ENCODE measurements around the gene MAGI1. TPM values are rescaled to one million over a fixed set of nuclear protein-coding genes. Genes with fewer than 3 reads are reported as not detected.
A peak's percentile ranks its signal among the peaks of the same experiment; 100 is the strongest.

MAGI1 gene
- total and polyA plus RNA-seq, 10 donors, result 3.5 to 104 (median 62.3) TPM

DNA sequence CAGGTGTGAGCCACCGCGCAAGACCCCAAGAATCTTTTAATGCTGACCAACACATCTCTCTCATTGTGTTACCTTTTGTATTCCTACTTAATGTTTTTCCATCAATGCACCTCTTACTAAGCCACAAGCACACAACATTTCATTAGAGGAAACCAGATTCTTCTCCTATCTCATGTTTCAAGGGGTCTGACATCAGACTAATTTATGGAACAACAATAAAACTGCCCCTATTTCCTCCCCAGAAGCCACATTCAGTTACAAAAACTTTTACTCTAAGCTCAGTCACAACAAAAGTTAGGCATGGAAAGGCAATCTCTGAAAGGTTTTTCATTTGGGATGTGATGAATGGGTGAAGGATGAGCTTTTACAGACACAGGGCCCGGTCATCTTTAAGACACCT, 251.8 kb downstream of the MAGI1 start:
- no peak overlapping the region for H3K4me3 ChIP-seq
- peak overlapping the region in 6 of 8 donors; percentile 40 to 77 (median 66) for H3K27ac ChIP-seq
- peaks cover 0 to 29% (median 8%) of the 10 kb centered on the region in 6 donors for H3K4me1 ChIP-seq
- no peak for DNase-seq
- H3K9me3 ChIP-seq, result no peaks in the 10 kb centered on the region
- 80 to 92% (median 84%) methylated on average over 3 of the region's 3 CpGs for WGBS, 5 donors
- no peaks in the 10 kb centered on the region for H3K27me3 ChIP-seq (replicated peaks in 1 of 7)
- intact Hi-C loops (cut with DNase I; ENCODE audit: low total_unique reads), result loop anchor here (10.0 kb wide), 2 partner anchors 248 to 348 kb away; partner anchors contain the start of gene MAGI1
- no peak for TF ChIP-seq POLR2A (IDR thresholded peaks at IDR 0.05)
- TF ChIP-seq POLR2AphosphoS5 (IDR thresholded peaks at IDR 0.05), result no peak
- no peak for TF ChIP-seq CTCF (IDR thresholded peaks at IDR 0.05 in 8 of 11, conservative IDR thresholded peaks at IDR 0.05 in 3 of 11)
- no peaks in the 10 kb centered on the region for H3K36me3 ChIP-seq

DNA sequence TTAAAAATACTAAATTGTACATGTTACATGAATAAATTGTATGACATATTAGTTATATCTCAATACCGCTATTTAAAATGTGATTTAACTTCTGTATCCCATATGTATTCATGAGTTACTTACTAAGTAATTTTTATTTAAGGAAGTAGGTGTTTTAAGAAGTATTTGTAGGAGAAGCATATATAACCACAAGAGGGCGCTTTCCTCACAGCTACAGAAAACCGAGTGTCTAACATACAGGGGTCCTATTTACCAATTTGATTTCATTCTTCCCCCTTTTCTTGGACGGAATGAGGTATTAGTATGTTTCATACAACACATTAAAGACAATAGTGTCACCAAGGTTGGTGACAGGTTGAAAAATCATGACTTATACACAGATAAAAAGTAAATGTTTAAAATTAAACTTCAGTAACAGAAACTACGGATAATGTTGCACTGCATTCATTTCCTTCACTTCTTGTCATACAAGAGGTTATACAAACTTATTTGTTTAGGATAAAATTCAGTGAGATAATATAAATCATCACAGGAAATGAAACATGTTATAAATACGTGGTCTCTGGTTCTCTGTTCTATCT, 253.6 kb downstream of the MAGI1 start:
- Histone ChIP-seq H3K4me1 (peaks cover 0 to 21% (median 8%) of the 10 kb centered on the region in 6 donors), H3K36me3 (no peaks in the 10 kb centered on the region), H3K9me3 (no peaks in the 10 kb centered on the region), H3K27ac (peak overlapping the region in 3 of 8 donors; percentile 54 to 77 (median 71)), H3K27me3 (replicated peaks in 1 of 7) (no peaks in the 10 kb centered on the region), H3K4me3 (no peak overlapping the region)
- no peak for DNase-seq
- TF ChIP-seq CTCF (IDR thresholded peaks at IDR 0.05 in 8 of 11, conservative IDR thresholded peaks at IDR 0.05 in 3 of 11) (peak in 9 of 11 experiments; percentile 8 to 62 (median 48)), POLR2A (IDR thresholded peaks at IDR 0.05) (no peak), POLR2AphosphoS5 (IDR thresholded peaks at IDR 0.05) (no peak)
- WGBS, 5 donors, result 24 to 31% (median 30%) methylated on average over 6 of the region's 6 CpGs
- intact Hi-C loops (cut with DNase I; ENCODE audit: low total_unique reads), result loop anchor here (10.0 kb wide), 2 partner anchors 250 to 350 kb away; partner anchors contain the start of gene MAGI1

- no peaks in the 10 kb centered on the region for H3K36me3 ChIP-seq
- H3K4me3 ChIP-seq, result no peak overlapping the region
- H3K27ac ChIP-seq, result no peak overlapping the region
- H3K9me3 ChIP-seq, result no peaks in the 10 kb centered on the region
- intact Hi-C loops (cut with DNase I; ENCODE audit: low total_unique reads), result loop anchor here (10.0 kb wide), 2 partner anchors 252 to 352 kb away; partner anchors contain the start of gene MAGI1
- WGBS, 5 donors, result 77 to 90% (median 89%) methylated on average over 3 of the region's 3 CpGs
- DNase-seq, result no peak
- TF ChIP-seq CTCF (IDR thresholded peaks at IDR 0.05 in 8 of 11, conservative IDR thresholded peaks at IDR 0.05 in 3 of 11) (no peak), POLR2A (IDR thresholded peaks at IDR 0.05) (no peak), POLR2AphosphoS5 (IDR thresholded peaks at IDR 0.05) (no peak)
- no peaks in the 10 kb centered on the region for H3K27me3 ChIP-seq (replicated peaks in 1 of 7)
- peaks cover 0 to 16% (median 5%) of the 10 kb centered on the region in 6 donors for H3K4me1 ChIP-seq
Observed at GRCh38 chr3:65783117-65783516, 255.6 kb downstream of the MAGI1 start.

DNA sequence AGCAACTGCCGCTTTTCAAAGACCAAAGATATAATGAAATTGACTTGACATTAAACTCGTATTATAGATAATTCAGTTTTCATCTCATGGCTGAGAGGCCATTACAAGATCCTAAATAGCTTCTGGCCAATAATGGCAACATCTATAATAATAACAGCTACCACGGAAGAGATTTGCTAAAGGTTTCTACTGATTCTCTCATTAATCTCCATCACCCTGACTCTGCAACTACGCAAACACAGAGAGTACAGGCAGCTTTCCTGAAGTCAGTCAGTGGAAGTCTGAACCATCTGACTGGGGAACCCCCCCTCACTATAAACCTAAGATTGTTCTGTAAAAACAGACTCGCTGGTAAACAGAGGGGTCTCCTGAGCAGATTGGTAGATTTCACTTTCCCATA, 257.1 kb downstream of the MAGI1 start:
- DNase-seq, result no peak
- 87 to 94% (median 92%) methylated on average over 5 of the region's 5 CpGs for WGBS, 5 donors
- intact Hi-C loops (cut with DNase I; ENCODE audit: low total_unique reads), result loop anchor here (10.0 kb wide), 2 partner anchors 253 to 353 kb away; partner anchors contain the start of gene MAGI1

More for the DNA sequence above, 257.1 kb downstream of the MAGI1 start:
- peaks cover 0 to 9% (median 1%) of the 10 kb centered on the region in 6 donors for H3K4me1 ChIP-seq
- no peak overlapping the region for H3K4me3 ChIP-seq
- no peak overlapping the region for H3K27ac ChIP-seq
- H3K9me3 ChIP-seq, result no peaks in the 10 kb centered on the region
- TF ChIP-seq POLR2A (IDR thresholded peaks at IDR 0.05), result no peak
- TF ChIP-seq CTCF (IDR thresholded peaks at IDR 0.05 in 8 of 11, conservative IDR thresholded peaks at IDR 0.05 in 3 of 11), result no peak
- TF ChIP-seq POLR2AphosphoS5 (IDR thresholded peaks at IDR 0.05), result no peak
- H3K27me3 ChIP-seq (replicated peaks in 1 of 7), result no peaks in the 10 kb centered on the region
- no peaks in the 10 kb centered on the region for H3K36me3 ChIP-seq
